Kidney (tissue), 14 donors: ENCODE results near the gene SLC22A13. TPM values are rescaled to one million over a fixed set of nuclear protein-coding genes. Genes with fewer than 3 reads are reported as not detected.

ENCODE experiments used
- DNase-seq, 5 donors: peaks; one replicate each; pipeline ENCODE4 v3.0.0-alpha.2; 2013 to 2020
- FAIRE-seq: peaks from 2 replicates; lab custom pipeline; 2012; peaks lifted over from hg19 to GRCh38; lab: Jason Lieb, UNC
- H3K27ac ChIP-seq, 2 donors: one replicate each; pipeline ENCODE4 v1.7.0; 2013; ENCODE audit warnings: low read depth in 2 of 2, low read length in 2 of 2, inconsistent platforms in 1 of 2
- H3K27me3 ChIP-seq: one replicate; pipeline ENCODE4 v1.7.1; 2013; ENCODE audit warnings: low read length, inconsistent platforms; ENCODE audit not compliant: control insufficient read depth, insufficient read depth
- H3K36me3 ChIP-seq, 3 donors: one replicate each; pipeline versions ENCODE4 v1.7.0 to v1.7.1; 2013; ENCODE audit warnings: low read length in 3 of 3, control low read depth in 1 of 3, inconsistent platforms in 1 of 3; ENCODE audit not compliant: insufficient read depth in 3 of 3, control insufficient read depth in 2 of 3
- H3K4me1 ChIP-seq, 3 donors: one replicate each; pipeline versions ENCODE4 v1.7.0 to v1.7.1; 2013; ENCODE audit warnings: low read length in 3 of 3, inconsistent platforms in 1 of 3, low read depth in 1 of 3; ENCODE audit not compliant: control insufficient read depth in 2 of 3, insufficient read depth in 2 of 3
- H3K4me3 ChIP-seq, 3 donors: one replicate each; pipeline versions ENCODE4 v1.7.0 to v1.8.1; 2013; ENCODE audit warnings: low read length in 3 of 3, control low read depth in 1 of 3, inconsistent platforms in 1 of 3
- H3K9ac ChIP-seq, 3 donors: one replicate each; pipeline versions ENCODE4 v1.7.0 to v1.7.1; 2013; ENCODE audit warnings: low read length in 3 of 3, control low read depth in 1 of 3, inconsistent platforms in 1 of 3
- H3K9me3 ChIP-seq, 3 donors: one replicate each; pipeline versions ENCODE4 v1.7.0 to v1.7.1; 2013; ENCODE audit warnings: low read length in 3 of 3, control low read depth in 1 of 3, inconsistent platforms in 1 of 3; ENCODE audit not compliant: control insufficient read depth in 2 of 3, insufficient read depth in 1 of 3
- intact Hi-C: fragments of 100-400 bp; cut with DNase I; formaldehyde crosslinking; loops from one replicate; pipeline ENCODE4 v1.11.1; 2022
- polyA plus RNA-seq: library from polyadenylated mRNA; stranded (reverse); fragments of 350-450 nt; fragmentation: Illumina TruSeq; extraction: RNeasy Lipid Tissue Mini Kit (QIAGEN cat#74804); gene quantifications from one replicate; pipeline ENCODE4 v1.2.3, GENCODE V29; 2014; ENCODE audit warnings: low read depth, low replicate concordance; ENCODE audit not compliant: insufficient read depth
- total RNA-seq: library from RNA; stranded (reverse); fragmentation: NEBNext Ultra II Directional; extraction: Animal tissue kit (Norgen Biotek cat#: 25700); gene quantifications from one replicate; pipeline ENCODE4 v1.2.1, GENCODE V29; 2021
- TF ChIP-seq, protein P1 (sequence below): IDR thresholded peaks from 3 replicates; pipeline ENCODE4 v1.5.1; 2012; ENCODE audit warnings: mild to moderate bottlenecking, moderate library complexity, borderline replicate concordance; ENCODE audit not compliant: insufficient read depth; ENCODE audit errors: extremely low read depth
- donor health status: control.
- donor health status: control.
- donor health status: control.
- donor health status: control.
- donor health status: control.
- donor health status: DM: yes; HTN: yes; CAD: no.
- donor health status: Normal renal cell carcinoma (clear cell type).

Gene SLC22A13
- total and polyA plus RNA-seq, 2 donors from 2014 or later = 0.16 to 9.9 TPM

DNA sequence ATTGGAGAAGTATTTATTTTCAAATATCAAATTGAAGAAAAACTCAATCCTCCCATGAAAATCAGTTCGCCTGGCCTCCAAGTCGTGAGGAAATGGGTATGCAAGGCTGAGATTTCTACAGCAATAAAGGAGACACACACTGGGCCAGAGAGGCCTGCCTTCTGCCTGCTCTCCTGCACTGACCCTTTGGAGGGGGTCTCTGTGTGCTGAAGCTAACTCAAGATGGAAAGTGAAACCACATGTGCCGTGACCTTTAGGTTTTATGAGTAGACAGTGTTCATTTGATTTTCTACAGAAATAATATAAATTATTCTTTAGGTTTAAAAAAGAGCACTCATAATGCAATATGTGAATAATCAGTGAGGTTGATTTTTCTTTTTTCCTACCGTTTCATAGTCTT lies 11.9 kb upstream of the SLC22A13 start:
- FAIRE-seq (no peak), DNase-seq (no peak)
- no peak overlapping the region for H3K9ac ChIP-seq
- H3K27me3 ChIP-seq = no peaks in the 10 kb centered on the region
- H3K27ac ChIP-seq = no peak overlapping the region
- no peak overlapping the region for H3K4me3 ChIP-seq
- H3K9me3 ChIP-seq = no peaks in the 10 kb centered on the region
- intact Hi-C loops = no loop called here
- H3K36me3 ChIP-seq = peaks cover 3 to 31% (median 18%) of the 10 kb centered on the region in 3 donors
- peaks cover 0 to 4% (median 0%) of the 10 kb centered on the region in 3 donors for H3K4me1 ChIP-seq
- TF ChIP-seq, protein P1, sequence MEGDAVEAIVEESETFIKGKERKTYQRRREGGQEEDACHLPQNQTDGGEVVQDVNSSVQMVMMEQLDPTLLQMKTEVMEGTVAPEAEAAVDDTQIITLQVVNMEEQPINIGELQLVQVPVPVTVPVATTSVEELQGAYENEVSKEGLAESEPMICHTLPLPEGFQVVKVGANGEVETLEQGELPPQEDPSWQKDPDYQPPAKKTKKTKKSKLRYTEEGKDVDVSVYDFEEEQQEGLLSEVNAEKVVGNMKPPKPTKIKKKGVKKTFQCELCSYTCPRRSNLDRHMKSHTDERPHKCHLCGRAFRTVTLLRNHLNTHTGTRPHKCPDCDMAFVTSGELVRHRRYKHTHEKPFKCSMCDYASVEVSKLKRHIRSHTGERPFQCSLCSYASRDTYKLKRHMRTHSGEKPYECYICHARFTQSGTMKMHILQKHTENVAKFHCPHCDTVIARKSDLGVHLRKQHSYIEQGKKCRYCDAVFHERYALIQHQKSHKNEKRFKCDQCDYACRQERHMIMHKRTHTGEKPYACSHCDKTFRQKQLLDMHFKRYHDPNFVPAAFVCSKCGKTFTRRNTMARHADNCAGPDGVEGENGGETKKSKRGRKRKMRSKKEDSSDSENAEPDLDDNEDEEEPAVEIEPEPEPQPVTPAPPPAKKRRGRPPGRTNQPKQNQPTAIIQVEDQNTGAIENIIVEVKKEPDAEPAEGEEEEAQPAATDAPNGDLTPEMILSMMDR = no peak

DNA sequence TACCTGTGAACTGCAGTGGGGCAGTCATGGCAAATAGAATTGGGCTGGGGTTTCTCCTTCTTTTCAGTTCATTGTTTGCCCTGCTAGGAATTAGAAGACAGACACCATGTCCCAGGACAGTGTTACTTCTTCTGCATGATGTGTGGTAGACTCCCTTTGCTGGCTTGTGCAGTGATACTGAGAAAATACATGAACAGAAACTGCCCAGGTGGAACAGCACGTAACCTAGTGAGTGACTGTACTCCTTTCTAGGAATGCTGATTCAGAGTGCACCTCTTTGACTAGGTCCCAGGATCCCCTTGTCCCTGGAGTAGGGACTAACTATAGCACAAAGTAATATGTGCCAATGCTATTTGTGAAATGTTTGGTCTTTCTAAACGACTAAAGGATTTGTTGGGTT lies 10.7 kb upstream of the SLC22A13 start:
- FAIRE-seq (no peak), DNase-seq (no peak)
- Histone ChIP-seq H3K27ac (no peak overlapping the region), H3K36me3 (peaks cover 3 to 22% (median 16%) of the 10 kb centered on the region in 3 donors), H3K9ac (no peak overlapping the region), H3K27me3 (no peaks in the 10 kb centered on the region), H3K9me3 (no peaks in the 10 kb centered on the region), H3K4me1 (peaks cover 0 to 6% (median 0%) of the 10 kb centered on the region in 3 donors), H3K4me3 (no peak overlapping the region)
- intact Hi-C loops = no loop called here
- TF ChIP-seq, protein P1 = no peak

DNA sequence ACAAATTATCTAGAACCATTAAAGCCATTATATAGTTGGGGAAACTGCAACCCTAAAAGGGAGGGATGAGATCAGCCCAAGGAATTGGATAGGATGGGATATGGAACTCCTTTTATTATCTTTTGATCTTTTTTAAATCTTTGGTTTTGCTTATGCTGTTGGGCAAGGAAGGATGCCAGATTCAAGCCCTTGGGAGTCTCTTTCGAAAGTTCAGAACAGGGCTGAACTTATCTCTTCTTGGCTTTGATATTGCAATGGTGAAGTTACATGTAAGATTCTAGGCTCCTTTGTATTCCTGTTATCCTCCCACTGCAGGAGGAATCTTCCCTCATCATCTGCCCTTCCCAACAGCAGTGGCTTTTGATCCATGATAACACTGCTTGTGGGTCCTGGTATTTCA lies 10.0 kb upstream of the SLC22A13 start:
- Histone ChIP-seq H3K4me3 (no peak overlapping the region), H3K27me3 (no peaks in the 10 kb centered on the region), H3K27ac (no peak overlapping the region), H3K4me1 (peaks cover 0 to 6% (median 0%) of the 10 kb centered on the region in 3 donors), H3K36me3 (peaks cover 0 to 22% (median 14%) of the 10 kb centered on the region in 3 donors), H3K9me3 (no peaks in the 10 kb centered on the region), H3K9ac (no peak overlapping the region)
- TF ChIP-seq, protein P1 = no peak
- intact Hi-C loops = no loop called here
- FAIRE-seq (no peak), DNase-seq (no peak)

DNA sequence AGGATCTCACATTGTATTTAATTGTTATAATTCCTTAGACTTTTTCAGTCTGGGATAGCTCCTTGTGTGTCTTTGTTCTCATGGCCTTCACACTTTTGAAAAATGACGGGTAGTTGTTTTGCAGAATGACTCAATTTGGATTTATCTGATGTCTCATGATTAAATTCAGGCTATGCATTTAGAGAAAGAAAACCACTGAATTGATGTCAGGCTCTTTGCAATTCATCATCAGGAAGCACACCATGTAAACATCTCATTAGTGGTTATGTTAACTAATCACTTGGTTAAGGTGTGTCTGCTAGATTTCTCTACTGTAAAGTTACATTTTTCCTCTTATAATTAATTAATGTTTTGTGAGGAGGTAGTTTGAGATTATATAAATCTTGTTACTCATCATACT lies 8.0 kb upstream of the SLC22A13 start:
- no peak overlapping the region for H3K27ac ChIP-seq
- no peaks in the 10 kb centered on the region for H3K27me3 ChIP-seq
- peaks cover 0 to 7% (median 0%) of the 10 kb centered on the region in 3 donors for H3K9me3 ChIP-seq
- H3K36me3 ChIP-seq = peaks cover 0 to 16% (median 8%) of the 10 kb centered on the region in 3 donors
- H3K4me3 ChIP-seq = no peak overlapping the region
- FAIRE-seq (no peak), DNase-seq (no peak)
- intact Hi-C loops = no loop called here
- TF ChIP-seq, protein P1 = no peak
- H3K9ac ChIP-seq = no peak overlapping the region
- H3K4me1 ChIP-seq = peaks cover 0 to 8% (median 2%) of the 10 kb centered on the region in 3 donors
